ENCODE data around the gene RGS6. TPM values are rescaled to one million over a fixed set of nuclear protein-coding genes. Genes with fewer than 3 reads are reported as not detected.

Gene RGS6
- total and polyA plus RNA-seq, 2 of the 4 experiments (the other 2 are of a cell fraction), result not detected

Small RNA genes within 50 kb of the gene (microRNA-seq; reads per million reads assigned to microRNA genes)
- gene MIR7843 (ENCODE audit: insufficient read depth in 1 of 2, insufficient read length in 1 of 2, unreplicated experiment in 1 of 2) (0 reads per million in 2 experiments), gene RF00019 (ENCODE audit: insufficient read depth, insufficient read length) (not detected)

Small RNA genes within 50 kb of the gene (small RNA-seq; reads per million reads assigned to genes)
- 0 reads per million in 5 experiments for gene MIR7843
- gene RF00019, result 0 reads per million in 5 experiments
